DMS53 treated with DMSO at 0.1 percent for 48 hours (cell line): ENCODE measurements around the gene TBC1D10B.
A peak's percentile ranks its signal among the peaks of the same experiment; 100 is the strongest.

Source experiments
- DNase-seq: peaks from one replicate; lab custom pipeline; 2025; ENCODE audit not compliant: unreplicated experiment; lab: John Stamatoyannopoulos, UW

Gene TBC1D10B, protein sequence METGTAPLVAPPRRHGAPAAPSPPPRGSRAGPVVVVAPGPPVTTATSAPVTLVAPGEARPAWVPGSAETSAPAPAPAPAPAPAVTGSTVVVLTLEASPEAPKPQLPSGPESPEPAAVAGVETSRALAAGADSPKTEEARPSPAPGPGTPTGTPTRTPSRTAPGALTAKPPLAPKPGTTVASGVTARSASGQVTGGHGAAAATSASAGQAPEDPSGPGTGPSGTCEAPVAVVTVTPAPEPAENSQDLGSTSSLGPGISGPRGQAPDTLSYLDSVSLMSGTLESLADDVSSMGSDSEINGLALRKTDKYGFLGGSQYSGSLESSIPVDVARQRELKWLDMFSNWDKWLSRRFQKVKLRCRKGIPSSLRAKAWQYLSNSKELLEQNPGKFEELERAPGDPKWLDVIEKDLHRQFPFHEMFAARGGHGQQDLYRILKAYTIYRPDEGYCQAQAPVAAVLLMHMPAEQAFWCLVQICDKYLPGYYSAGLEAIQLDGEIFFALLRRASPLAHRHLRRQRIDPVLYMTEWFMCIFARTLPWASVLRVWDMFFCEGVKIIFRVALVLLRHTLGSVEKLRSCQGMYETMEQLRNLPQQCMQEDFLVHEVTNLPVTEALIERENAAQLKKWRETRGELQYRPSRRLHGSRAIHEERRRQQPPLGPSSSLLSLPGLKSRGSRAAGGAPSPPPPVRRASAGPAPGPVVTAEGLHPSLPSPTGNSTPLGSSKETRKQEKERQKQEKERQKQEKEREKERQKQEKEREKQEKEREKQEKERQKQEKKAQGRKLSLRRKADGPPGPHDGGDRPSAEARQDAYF

DNA sequence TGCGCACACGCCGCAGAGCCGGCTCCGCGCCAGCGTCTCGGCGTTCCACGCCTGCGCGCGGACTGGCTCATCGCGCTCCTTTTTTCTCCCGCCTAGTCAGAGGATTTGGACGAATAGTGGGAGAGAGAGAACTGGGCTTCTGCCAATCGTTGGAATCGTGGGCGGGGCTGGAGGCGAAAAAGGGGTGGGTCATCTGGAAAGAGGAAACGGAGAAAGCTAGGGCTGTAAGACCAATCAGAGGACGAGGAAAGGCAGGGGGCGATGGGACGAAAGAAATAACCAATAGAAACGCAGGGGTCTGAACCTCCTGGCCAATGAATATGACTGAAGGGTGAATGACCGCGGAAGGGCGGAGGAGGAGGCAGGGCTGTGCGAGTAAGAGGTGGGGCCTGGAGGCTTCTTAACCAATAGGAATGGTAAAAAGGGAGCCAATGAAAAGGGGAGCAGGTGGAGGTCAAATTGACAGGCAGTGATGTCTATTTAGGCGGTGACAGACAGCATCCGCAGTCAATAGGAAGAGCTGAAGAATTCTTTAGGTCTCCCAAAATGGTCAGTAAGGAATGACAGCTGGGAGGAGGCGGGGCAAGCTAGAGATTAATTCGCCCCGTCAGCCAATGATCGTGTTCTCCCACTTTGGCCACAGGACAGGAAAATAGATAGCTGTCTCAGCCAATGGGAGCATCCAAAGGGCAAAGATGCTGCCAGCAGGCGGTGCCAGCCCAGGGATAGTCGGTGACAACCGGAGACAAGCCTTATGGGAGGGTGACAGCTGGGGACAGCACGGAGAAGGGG lies at the start of gene TBC1D10B:
Gene TBC1D10B (minus strand): TSS at position 39 of the 792 bp plus-strand sequence. CDS start 311 bp downstream, outside the sequence.
- DNase-seq: peak; percentile 100

DNA sequence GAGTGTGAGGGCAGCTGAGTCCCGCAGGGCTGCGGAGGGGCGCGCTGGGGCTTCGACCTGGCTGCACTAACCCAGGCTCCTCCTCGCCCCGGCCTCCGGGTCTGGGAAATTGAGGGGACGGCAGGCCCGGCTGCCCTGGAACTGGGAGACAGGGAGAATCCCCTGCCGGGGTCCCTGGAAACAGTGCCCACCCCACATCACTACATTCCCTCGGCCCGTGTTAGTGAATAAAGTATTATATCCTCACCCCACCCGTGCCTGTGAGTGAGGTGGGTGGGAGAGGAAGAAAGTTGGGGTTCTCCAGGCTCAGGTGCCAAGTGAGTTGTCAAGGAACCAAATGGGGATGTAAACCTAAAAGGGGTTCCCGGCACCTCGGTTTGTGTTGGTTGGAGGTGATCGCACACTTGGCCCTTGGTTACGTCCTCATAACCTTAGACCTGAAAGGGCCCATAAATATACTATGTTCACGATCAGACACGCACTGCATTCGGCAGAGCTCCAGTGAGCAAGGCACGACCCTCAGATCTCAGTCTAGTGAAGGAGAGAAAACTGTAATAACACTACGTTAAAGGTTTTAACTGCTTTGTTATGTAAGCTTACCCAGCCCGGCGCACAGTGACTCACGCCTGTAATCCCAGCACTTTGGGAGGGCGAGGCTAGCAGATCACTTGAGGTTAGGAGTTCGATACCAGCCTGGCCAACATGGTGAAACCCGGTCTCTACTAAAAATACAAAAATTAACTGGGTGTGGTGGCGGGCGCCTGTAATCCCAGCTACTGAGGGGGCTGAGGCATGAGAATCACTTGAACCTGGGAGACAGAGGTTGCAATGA lies 48.3 kb upstream of the TBC1D10B start:
- no peak for DNase-seq

DNA sequence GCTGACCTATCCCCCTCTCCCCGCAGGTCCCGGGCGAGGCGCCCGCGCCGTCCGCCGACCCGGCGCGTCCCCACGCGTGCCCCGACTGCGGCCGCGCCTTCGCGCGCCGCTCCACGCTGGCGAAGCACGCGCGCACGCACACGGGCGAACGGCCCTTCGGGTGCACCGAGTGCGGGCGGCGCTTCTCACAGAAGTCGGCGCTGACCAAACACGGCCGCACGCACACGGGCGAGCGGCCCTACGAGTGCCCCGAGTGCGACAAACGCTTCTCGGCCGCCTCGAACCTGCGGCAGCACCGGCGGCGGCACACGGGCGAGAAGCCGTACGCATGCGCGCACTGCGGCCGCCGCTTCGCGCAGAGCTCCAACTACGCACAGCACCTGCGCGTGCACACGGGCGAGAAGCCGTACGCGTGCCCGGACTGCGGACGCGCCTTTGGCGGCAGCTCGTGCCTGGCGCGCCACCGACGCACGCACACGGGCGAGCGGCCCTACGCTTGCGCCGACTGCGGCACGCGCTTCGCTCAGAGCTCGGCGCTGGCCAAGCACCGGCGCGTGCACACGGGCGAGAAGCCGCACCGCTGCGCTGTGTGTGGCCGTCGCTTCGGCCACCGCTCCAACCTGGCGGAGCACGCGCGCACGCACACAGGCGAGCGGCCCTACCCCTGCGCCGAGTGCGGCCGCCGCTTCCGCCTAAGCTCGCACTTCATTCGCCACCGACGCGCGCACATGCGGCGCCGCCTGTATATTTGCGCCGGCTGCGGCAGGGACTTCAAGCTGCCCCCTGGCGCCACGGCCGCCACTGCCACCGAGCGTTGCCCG lies 47.4 kb upstream of the TBC1D10B start:
- DNase-seq: peak; percentile 95

DNA sequence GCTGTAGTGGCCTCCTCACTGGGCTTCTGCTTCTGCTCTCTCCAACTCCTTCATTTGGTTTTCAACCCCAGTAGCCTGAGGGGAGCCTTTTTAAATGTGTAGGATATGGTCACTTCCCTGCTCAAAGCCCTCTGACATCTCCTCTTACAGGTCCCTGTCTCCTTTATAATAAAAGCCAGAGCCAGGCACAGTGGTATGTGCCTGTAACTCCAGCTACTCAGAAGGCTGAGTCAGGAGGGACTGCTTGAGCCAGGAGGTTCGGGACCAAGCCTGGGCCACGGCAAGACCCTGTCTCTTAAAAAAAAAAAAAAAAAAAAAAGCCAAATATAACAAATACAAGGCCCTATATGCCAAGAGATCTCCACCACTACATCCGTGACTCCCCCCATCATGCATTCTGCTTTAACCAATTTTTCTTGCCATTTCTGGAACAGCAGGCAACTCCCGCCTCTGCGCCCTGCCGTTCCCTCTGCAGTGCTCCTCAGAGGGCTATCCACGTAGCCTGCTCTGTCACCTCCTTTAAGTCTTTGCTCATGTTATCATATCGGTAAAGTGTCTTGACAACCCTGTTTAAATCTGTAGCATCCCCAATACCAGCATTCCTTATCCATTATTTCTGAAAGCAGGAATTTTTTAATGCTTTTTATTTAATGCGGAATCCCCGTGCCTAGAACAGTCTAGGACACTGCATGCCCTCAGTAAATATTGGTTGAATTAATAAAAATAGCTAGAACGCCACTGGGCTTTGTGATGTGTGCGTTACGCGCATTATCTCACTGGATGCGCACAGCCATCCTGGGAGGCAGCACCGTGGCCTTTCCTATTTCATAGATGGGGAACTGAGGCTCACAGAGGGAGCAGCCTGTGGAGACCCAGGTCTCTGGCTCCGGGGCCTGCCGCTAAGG lies 46.6 kb upstream of the TBC1D10B start:
- peak; percentile 16 for DNase-seq

DNA sequence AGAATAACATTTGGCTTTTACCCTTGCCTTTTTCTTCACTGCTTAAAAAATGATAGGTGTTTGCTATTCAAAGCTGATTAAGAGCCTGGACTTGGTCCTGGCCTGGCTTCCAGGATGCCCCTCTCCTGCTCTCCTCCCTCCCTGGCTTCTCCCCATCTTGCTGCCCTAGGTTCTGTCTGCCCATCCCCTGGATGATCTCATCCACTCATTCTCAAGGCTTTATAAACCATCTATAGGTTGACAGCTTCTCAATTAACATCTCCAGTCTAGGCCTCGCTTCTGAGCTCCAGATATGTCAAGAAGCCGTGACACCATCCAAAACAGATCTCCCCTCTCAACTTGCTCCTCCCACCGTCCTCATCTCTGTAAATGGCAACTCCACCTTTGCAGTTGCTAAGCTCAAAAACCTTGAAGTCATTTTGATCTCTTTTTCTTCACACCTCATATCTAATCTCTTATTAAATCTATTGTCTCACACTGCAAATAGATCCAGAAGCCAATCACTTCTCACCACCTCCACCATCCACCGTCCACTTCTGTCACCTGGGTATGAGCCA lies 45.8 kb upstream of the TBC1D10B start:
- no peak for DNase-seq

DNA sequence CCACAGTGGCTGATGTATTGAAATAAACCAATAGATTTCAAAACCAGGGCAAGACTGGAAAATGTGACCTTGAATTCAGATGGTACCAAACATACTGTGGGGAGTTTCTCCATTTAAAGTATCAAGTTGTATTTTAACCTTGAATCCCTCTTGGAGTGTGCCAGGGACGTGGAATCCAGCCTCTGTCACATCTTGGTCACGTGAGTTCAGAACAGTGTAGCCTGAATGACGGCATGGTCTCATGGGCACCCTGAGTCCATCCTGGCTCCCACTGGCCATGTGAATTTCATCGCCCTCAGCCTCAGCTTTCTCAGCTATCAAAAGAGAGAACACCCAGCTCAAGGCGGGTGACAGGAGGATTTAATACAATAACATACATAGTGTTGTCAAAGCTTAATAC lies 43.9 kb upstream of the TBC1D10B start:
- DNase-seq: no peak

DNA sequence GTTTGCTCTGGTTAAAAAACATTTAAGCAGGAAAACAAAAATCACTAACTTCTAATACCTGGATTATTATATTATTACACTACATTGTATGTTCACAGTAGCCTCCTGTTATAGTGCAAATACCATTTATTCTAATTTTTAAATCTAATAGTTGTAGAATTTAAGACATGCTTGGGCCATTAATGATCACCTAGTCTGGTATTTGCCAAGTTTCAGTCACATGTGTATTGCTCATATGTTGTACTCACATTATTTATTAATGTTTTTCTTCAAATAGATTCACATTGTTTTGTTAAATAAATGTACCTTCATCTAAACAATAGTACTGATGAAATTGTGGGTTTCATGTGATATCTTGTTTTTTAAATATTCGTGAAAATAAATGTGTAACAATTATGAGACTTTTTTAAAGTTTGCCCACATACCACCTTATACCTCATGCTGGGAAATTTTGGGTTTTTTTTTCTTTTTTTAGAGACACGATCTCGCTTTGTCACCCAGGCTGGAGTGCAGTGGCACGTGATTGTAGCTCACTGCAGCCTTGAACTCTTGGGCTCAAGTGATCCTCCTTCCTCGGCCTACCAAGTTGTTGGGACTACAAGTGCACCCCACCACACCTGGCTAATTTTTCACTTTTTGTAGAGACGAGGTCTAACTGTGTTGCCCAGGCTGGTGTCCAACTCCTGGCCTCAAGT lies 43.0 kb upstream of the TBC1D10B start:
- no peak for DNase-seq

DNA sequence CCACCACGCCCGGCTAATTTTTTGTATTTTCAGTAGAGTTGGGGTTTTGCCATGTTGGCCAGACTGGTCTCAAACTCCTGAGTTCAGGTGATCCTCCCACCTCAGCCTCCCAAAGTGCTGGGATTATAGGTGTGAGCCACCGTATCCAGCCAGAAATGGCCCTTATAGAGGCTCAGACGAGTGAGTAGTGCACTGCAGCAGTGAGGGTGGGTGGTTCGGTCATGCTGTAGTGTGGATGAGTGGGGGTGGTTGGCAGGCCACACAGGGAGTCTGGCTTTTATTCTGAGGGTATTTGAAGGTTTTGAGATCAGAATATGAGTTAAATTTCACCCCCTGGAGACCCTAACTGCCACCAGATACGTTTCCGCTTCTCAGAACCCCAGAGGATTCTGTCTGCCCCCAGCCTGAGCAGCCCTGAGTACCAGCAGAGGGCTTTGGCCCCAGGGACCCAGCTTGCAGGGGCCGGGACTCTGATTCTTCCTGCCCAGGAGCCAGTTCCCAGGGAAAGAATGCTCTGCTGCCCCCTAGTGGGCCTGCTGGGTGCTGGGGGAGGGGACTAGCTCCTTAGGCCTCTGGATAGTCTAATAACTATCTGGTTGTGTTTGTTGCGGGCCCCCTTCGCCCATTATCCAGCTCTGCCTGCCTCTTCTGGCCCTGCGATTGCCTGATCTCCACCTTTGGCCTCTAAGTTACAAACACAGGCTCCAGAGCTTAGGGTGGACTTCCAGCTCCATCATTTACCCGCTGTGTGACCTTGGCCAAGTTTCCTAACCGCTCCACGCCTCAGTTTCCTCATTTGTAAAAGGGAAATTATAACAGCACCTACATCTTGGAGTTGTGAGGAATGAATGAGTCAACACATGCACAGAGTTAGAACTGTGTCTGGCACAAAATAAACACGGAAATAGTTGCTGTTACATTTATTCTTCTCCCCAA lies 39.1 kb upstream of the TBC1D10B start:
- DNase-seq: peak; percentile 80

DNA sequence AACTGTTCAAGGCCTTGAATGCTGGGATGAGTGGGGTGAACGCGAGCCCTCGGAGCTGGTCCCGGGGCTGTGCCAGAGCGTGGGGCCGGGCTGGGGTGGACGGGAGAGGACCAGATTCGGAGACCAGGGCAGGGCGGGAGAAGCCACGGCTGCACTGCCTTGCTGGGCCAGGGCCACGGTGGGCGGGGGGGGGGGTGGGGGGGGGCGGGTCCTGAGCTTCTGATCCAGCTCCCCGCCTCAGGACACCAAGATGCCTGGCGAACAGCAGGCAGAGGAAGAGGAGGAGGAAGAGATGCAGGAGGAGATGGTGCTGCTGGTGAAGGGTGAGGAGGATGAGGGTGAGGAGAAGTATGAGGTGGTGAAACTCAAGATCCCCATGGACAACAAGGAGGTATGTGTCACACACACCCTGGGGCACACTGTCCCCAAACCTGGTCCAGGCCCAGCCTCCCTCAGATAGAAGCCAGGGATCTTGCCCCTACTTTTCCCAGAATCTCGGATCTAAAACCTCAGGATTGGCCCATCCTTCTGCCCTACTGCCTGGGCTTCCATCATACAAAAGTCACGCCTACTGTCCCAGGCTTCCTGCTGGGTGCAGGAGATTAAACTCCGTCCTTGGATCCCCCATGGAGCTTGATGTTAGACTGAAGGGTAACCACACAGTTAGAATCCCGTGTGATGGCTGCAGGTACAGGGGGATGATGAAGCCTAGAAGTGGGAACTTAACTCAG lies 37.7 kb upstream of the TBC1D10B start:
- DNase-seq: no peak

DNA sequence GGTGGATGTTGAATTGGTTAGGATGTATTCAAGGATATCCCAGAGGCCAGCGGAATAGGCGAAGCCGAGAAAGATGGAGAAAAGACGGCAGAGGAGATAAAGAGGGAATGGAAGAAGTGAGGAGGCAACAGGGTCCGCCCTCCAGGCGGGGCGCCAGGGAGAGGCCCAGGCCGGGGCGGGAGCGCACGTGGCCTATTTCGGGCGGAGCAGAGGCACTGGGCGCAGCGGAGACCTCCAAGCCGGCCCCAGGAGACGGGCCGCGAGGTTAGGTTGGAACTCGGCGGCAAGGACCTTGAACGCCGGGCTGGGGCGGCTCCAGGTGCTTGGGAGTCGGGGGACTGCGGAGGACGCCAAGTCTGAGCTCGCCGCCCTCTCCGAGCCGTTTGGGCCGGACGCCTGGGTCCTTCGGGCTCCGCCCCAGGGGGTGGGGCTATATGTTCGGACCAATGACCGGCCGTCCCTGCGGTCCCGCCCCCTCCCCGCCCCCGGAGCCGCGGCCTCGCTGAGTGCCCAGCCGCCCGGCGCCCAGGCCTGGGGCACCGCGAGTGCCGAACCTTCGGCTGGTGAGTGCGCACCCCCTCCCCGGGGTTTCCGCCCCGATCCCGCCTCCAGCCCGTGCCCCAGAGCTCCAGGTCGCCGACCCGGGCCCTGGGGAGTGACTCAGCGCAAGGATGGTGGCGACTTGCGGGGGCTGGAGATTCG lies 37.0 kb upstream of the TBC1D10B start, which contains the start of gene ZNF771:
Gene ZNF771 (plus strand): TSS at position 505 of the 702 bp plus-strand sequence. CDS start 448 bp downstream, outside the sequence.
- DNase-seq: peak; percentile 78

DNA sequence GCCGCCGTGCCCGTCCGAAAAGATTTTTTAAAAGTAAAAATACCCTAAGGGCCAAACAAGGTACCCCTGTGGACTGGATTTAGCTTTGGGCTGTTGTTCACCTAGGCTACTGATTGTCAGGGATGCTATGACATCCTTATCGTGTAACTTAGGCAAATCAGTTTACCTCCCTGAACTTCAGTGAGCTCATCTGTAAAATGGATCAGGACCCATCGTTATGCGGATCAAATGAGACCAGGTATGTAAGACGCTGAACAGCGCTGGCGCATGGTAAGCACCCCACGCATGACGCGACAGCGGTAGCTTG lies 36.5 kb upstream of the TBC1D10B start:
- no peak for DNase-seq

DNA sequence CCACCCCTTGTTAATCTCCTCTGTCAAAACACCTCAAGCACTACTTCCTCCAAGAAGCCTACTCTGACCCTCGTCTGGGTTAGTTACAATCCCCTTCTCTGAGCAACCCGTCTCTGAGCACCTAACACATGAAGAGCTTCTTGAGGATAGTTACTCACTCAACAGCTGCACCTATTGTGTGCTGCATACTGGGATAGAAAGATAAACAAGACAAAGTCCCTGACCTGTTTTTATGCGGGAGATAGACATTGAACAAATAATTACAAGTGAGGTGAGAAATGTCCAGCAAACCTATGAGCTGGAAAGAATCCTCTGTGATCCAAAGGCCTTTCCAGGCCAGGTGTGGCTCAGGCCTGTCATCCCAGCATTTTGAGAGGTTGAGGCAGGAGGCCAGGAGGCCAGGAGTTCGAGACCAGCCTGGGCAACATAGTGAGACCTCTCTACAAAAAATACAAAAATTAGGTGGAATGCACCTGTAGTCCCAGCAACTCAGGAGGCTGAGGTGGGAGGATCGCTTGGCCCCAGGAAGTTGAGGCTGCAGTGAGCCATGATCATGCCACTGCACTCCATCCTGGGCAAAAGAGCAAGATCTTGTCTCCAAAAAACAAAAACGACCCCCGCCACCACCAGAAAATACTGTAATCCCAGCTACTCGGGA lies 31.6 kb upstream of the TBC1D10B start:
- peak; percentile 92 for DNase-seq

DNA sequence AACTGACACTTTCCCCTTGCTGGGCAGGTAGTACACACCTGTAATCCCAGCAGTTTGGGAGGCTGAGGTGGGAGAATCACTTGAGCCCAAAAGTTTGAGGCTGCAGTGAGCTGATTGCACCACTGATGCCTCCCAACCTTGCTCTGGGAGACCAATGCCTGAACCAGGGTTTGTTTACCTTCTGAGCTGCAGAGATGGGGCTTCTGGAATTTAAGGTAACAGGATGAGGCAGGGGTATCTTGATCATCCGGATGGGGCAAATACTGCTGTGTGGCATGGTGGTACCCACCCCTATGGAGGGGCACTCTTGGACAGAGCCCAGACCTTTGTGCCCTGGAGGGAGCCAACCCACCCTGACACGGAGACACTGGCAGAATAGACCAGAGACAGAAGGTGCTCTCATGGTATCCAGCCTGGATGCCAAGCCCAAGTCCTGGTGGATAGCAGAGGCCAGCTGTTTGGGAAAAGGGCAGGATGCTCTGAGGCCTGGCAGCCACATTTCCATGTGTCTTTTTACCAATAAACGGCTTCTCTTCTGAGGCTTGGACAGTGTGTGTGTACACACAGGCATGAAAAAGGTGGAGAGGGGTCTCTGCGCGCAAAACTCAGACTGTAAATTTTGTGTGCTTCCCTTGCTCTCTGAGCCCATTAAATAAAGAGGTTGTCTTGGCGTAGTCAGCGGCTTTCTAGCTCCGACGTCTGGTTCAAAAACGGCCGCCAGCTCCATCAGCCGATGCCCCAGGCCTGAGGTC lies 29.3 kb upstream of the TBC1D10B start:
- DNase-seq: no peak
